Activated T-cell treated with anti-CD3 and anti-CD28 coated beads, Interleukin-2, amount 50 U/mL, for 72 hours (primary cell): Measurements from ENCODE around the gene GMEB2. TPM values are rescaled to one million over a fixed set of nuclear protein-coding genes. Genes with fewer than 3 reads are reported as not detected.

ENCODE experiments used
- ATAC-seq, 2 donors: fragments of 150-1000 bp; cut with Tn5 transposase; replicated peaks in 1 of 2; 2 replicates each; pipeline ENCODE4 v1.10.0; 2021; ENCODE audit warnings: moderate library complexity in 2 of 2, mild to moderate bottlenecking in 1 of 2
- DNase-seq, 2 donors: peaks; one replicate each; pipeline ENCODE4 v3.0.0; 2021 to 2022; ENCODE audit warnings: mixed read lengths in 1 of 2
- H3K27ac Mint-ChIP-seq: one replicate; pipeline ENCODE4 v1.8.0; 2022; ENCODE audit warnings: mild to moderate bottlenecking, moderate library complexity, mixed read lengths
- H3K27me3 Mint-ChIP-seq: one replicate; pipeline ENCODE4 v1.8.0; 2022; ENCODE audit warnings: low read depth, mixed read lengths
- H3K36me3 Mint-ChIP-seq, 2 donors: one replicate each; pipeline ENCODE4 v1.8.0; 2022; ENCODE audit warnings: mixed read lengths in 2 of 2, mild to moderate bottlenecking in 1 of 2; ENCODE audit not compliant: insufficient read depth in 2 of 2
- H3K4me1 Mint-ChIP-seq: one replicate; pipeline ENCODE4 v1.8.0; 2022; ENCODE audit warnings: low read depth, mixed read lengths
- H3K4me3 Mint-ChIP-seq, 2 donors: one replicate each; pipeline ENCODE4 v1.8.0; 2022; ENCODE audit warnings: mild to moderate bottlenecking in 2 of 2, mixed read lengths in 2 of 2, moderate library complexity in 2 of 2
- H3K9me3 Mint-ChIP-seq, 2 donors: one replicate each; pipeline ENCODE4 v1.8.0; 2022; ENCODE audit warnings: mixed read lengths in 2 of 2
- total RNA-seq, 2 donors: library from RNA; stranded (reverse); gene quantifications; one replicate each; pipeline ENCODE4 v1.2.3, GENCODE V29; 2022

Gene GMEB2
- total RNA-seq, 2 donors from 2014 or later: 17.5 to 22.8 TPM

DNA sequence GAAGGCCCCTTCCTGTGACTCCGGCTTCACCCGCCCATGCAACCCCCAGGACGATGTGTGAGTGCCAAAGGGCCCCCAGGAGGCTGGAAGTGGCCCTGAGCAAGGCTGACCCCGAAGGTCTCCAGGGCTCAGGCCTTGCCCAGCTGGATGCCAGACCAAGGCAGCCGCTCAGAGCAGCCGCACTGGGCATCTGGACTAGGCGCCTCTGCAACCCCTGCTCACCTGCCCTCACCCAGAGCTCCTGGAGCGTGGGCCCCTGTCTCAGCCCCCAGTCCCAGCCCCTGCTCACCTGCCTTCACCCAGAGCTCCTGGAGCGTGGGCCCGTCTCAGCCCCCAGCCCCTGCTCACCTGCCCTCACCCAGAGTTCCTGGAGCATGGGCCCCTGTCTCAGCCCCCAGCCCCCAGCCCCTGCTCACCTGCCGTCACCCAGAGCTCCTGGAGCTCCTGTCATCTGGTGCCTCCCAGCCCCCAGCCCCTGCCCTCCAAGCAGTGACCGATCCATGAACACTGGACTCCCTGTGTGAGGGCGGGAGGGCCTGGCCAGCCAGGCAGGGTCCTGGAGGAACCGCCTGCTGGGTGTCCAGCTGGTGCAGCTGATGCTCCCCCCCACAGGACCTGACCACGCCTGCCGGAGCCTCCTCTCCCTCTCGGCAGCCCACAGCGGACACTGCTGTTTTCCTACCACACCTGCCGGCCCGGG is 80.5 kb downstream of the GMEB2 start:
- no peak overlapping the region for H3K4me3 Mint-ChIP-seq
- peaks cover 10% of the 10 kb centered on the region for H3K27me3 Mint-ChIP-seq
- H3K36me3 Mint-ChIP-seq: no peaks in the 10 kb centered on the region
- no peak overlapping the region for H3K27ac Mint-ChIP-seq
- DNase-seq (no peak), ATAC-seq (no peak)
- H3K4me1 Mint-ChIP-seq: peaks cover 6% of the 10 kb centered on the region
- H3K9me3 Mint-ChIP-seq: no peaks in the 10 kb centered on the region

DNA sequence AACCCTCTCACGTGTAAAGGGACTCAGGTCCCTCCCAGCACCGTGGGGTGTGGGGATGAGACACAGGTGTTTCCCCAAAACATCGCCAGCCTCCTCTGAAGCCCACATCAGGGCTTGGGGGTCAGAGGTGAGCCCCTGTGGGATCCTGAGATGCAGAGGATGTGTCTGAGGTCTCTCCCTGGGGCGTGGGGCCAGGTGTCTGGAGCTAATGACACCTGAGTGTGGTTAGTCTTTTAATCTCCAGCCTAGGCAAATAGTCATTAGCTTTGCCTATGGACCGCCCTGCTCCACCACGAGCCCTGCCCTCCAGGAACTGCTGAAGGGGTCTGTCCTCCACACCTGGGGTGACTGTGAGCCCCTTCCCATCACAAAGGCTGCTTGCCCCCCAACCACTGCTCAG is 81.1 kb downstream of the GMEB2 start:
- Mint-ChIP-seq H3K27me3 (peaks cover 6% of the 10 kb centered on the region), H3K4me1 (peaks cover 6% of the 10 kb centered on the region)
- ATAC-seq: no peak

DNA sequence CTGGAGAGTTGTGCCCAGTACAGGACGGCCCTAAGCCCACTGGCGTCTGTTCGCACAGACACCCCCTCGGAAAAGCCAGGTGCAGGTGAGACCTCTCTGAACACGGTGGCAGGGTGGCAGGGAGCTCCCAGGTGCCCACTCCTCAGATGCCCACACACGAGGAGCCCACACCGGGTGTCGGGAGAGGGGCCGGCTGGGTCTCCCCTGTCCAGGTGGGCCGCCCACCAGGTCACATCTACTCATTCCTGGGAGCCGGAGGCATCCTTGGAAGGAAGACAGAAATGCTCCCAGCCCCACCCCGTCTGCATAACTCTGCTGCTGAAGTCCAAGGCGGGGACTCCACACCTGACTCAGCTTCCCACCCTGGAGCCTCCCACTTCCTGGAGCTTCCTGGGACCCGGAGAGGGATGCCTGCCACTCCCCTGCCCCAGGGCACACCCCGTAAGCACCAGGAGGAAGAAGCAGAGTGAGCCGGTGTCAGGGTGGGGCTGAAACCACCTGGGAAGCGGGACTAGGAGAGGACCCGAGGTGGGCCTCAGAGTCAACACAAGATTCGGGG is 81.9 kb downstream of the GMEB2 start:
- Mint-ChIP-seq H3K27ac (no peak overlapping the region), H3K9me3 (no peaks in the 10 kb centered on the region), H3K4me3 (no peak overlapping the region), H3K27me3 (peaks cover 4% of the 10 kb centered on the region), H3K4me1 (peaks cover 6% of the 10 kb centered on the region), H3K36me3 (no peaks in the 10 kb centered on the region)
- ATAC-seq (no peak), DNase-seq (no peak)

More for the DNA sequence above, 81.1 kb downstream of the GMEB2 start:
- no peaks in the 10 kb centered on the region for H3K9me3 Mint-ChIP-seq
- no peak for DNase-seq
- no peaks in the 10 kb centered on the region for H3K36me3 Mint-ChIP-seq
- no peak overlapping the region for H3K27ac Mint-ChIP-seq
- no peak overlapping the region for H3K4me3 Mint-ChIP-seq

GRCh38 chr20:63544241-63544957 is 82.5 kb downstream of the GMEB2 start:
- no peak overlapping the region for H3K4me3 Mint-ChIP-seq
- no peaks in the 10 kb centered on the region for H3K9me3 Mint-ChIP-seq
- no peak for DNase-seq
- no peak for ATAC-seq
- no peaks in the 10 kb centered on the region for H3K36me3 Mint-ChIP-seq
- no peak overlapping the region for H3K27ac Mint-ChIP-seq
- H3K27me3 Mint-ChIP-seq: peaks cover 3% of the 10 kb centered on the region
- peaks cover 3% of the 10 kb centered on the region for H3K4me1 Mint-ChIP-seq

- ATAC-seq: no peak
- no peak for DNase-seq
- H3K27me3 Mint-ChIP-seq: no peaks in the 10 kb centered on the region
- H3K4me1 Mint-ChIP-seq: peaks cover under 1% of the 10 kb centered on the region
- H3K4me3 Mint-ChIP-seq: no peak overlapping the region
- no peaks in the 10 kb centered on the region for H3K9me3 Mint-ChIP-seq
- no peak overlapping the region for H3K27ac Mint-ChIP-seq
- H3K36me3 Mint-ChIP-seq: no peaks in the 10 kb centered on the region
These were observed 83.2 kb downstream of the GMEB2 start for GRCh38 chr20:63543733-63544132.

DNA sequence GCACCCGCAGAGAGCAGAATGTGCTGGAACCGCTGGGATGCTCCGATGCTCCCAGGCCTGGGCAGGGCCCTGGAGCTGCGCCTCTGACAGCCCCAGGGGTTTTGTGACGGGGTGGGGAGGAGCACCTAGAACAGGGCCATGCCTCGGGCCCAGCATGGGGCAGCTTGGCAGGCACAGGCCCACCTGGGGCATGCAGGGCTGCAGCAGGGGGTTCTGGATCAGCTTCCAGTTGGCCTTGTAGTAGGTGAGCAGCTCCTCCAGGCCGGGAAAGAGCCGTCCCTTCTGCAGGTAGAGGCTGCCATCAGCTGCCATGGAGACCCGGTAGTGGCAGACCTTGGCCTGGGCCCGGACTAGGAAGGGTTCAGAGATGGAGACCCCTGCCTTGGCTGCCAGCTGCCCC is 83.8 kb downstream of the GMEB2 start:
- no peaks in the 10 kb centered on the region for H3K27me3 Mint-ChIP-seq
- no peak overlapping the region for H3K27ac Mint-ChIP-seq
- peaks cover 7% of the 10 kb centered on the region for H3K4me1 Mint-ChIP-seq
- DNase-seq (no peak), ATAC-seq (no peak)
- no peaks in the 10 kb centered on the region for H3K36me3 Mint-ChIP-seq
- no peaks in the 10 kb centered on the region for H3K9me3 Mint-ChIP-seq
- H3K4me3 Mint-ChIP-seq: no peak overlapping the region

GRCh38 chr20:63542696-63543095 is 84.2 kb downstream of the GMEB2 start:
- DNase-seq: no peak
- ATAC-seq: no peak
- Mint-ChIP-seq H3K4me1 (peaks cover 11% of the 10 kb centered on the region), H3K27ac (no peak overlapping the region), H3K27me3 (no peaks in the 10 kb centered on the region), H3K4me3 (no peak overlapping the region), H3K9me3 (no peaks in the 10 kb centered on the region), H3K36me3 (no peaks in the 10 kb centered on the region)

- Mint-ChIP-seq H3K4me1 (peaks cover 11% of the 10 kb centered on the region), H3K27me3 (no peaks in the 10 kb centered on the region), H3K4me3 (no peak overlapping the region), H3K9me3 (no peaks in the 10 kb centered on the region), H3K27ac (no peak overlapping the region), H3K36me3 (no peaks in the 10 kb centered on the region)
- DNase-seq (no peak), ATAC-seq (no peak)
These were observed 84.8 kb downstream of the GMEB2 start for GRCh38 chr20:63542031-63542559.

DNA sequence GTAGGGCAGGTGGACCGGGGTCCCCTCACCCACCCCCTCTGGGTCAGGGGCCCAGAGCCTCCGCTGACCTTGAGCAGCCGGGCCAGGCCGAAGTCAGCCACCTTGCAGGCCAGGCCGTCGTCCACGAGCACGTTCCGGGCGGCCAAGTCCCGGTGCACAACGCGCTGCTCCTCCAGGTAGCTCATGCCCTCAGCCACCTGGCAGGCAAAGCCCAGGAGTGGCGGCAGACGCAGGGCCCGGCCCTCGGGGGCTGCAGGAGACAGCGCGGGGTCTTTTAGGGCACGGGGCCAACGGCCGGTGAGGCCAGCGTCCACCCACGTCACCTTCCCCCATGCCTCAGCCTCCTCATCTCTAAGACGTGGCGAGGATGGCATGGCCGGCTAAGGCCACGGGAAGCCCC is 85.5 kb downstream of the GMEB2 start:
- H3K27me3 Mint-ChIP-seq: no peaks in the 10 kb centered on the region
- H3K27ac Mint-ChIP-seq: no peak overlapping the region
- peaks cover 11% of the 10 kb centered on the region for H3K4me1 Mint-ChIP-seq
- ATAC-seq (no peak), DNase-seq (no peak)
- no peak overlapping the region for H3K4me3 Mint-ChIP-seq
- H3K36me3 Mint-ChIP-seq: no peaks in the 10 kb centered on the region
- no peaks in the 10 kb centered on the region for H3K9me3 Mint-ChIP-seq

GRCh38 chr20:63540417-63541186 is 86.3 kb downstream of the GMEB2 start:
- no peaks in the 10 kb centered on the region for H3K36me3 Mint-ChIP-seq
- H3K9me3 Mint-ChIP-seq: no peaks in the 10 kb centered on the region
- DNase-seq (no peak), ATAC-seq (no peak)
- H3K4me3 Mint-ChIP-seq: no peak overlapping the region
- peaks cover 11% of the 10 kb centered on the region for H3K4me1 Mint-ChIP-seq
- no peak overlapping the region for H3K27ac Mint-ChIP-seq
- no peaks in the 10 kb centered on the region for H3K27me3 Mint-ChIP-seq

DNA sequence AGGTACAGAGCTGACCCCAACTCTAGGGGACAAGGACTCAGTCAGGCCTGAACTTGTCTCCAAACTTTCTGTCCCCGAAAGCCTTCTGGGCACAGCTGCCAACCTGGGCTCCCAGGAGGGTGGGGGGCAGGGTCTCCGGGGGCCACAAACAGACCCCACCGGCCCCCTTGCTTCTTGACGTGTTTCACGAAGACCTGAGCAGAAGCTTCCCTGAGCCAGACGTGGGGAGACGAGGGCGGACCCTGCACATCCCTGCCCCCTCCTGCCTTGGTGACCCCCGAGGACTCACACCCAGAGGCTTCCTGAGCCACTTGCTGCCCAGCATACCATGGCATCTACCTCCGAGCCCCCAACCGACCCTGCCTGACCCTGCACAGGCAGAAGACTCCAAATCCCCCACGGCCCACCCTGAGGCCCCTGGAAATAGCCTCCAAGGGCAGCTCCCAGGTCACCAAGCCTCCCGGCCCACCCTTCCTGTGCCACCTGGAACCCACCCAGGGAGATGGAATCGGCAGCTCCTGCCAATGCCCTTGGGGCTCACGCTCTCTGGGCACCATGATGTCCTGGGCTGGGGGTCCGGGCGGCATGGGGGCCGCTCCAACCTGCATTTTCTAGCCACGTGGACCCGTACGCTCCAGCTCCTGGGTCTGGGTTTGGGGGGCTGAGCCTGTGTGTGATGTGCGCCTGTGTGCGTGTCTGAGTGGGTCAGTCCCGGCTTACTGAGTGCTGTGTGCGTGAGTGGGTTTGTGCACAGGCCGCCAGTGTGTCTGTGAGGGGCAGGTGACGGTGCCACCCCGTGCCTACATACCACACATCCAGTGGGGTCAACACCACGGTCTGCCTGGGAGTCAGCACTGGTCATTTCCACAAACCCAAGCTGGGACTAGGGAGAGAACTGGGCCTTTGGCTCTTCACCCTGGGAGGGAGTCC is 87.2 kb downstream of the GMEB2 start:
- Mint-ChIP-seq H3K4me3 (no peak overlapping the region), H3K27me3 (no peaks in the 10 kb centered on the region), H3K9me3 (no peaks in the 10 kb centered on the region), H3K36me3 (no peaks in the 10 kb centered on the region), H3K4me1 (peaks cover 11% of the 10 kb centered on the region), H3K27ac (no peak overlapping the region)
- ATAC-seq (no peak), DNase-seq (no peak)

- no peaks in the 10 kb centered on the region for H3K9me3 Mint-ChIP-seq
These were observed 87.8 kb downstream of the GMEB2 start for GRCh38 chr20:63539092-63539430.

More at GRCh38 chr20:63539092-63539430, 87.8 kb downstream of the GMEB2 start:
- peaks cover 11% of the 10 kb centered on the region for H3K4me1 Mint-ChIP-seq
- H3K4me3 Mint-ChIP-seq: no peak overlapping the region
- H3K27me3 Mint-ChIP-seq: no peaks in the 10 kb centered on the region
- no peaks in the 10 kb centered on the region for H3K36me3 Mint-ChIP-seq
- H3K27ac Mint-ChIP-seq: no peak overlapping the region
- ATAC-seq (no peak), DNase-seq (no peak)
